Activated CD8-positive, alpha-beta memory T cell treated with anti-CD3 and anti-CD28 coated beads, Interleukin-2, amount 10 ng/mL, durations not matched to agents 7 days and 5 days (primary cell): ENCODE results near the gene PSMA5. TPM values are rescaled to one million over a fixed set of nuclear protein-coding genes. Genes with fewer than 3 reads are reported as not detected.
"Not testable (repeated sequence)": the region's sequence is repeated elsewhere in the genome, so short reads cannot be mapped to it uniquely, and the experiment has no call there.

Experiments used
- ATAC-seq: fragments of 150-1000 bp; cut with Tn5 transposase; one replicate; pipeline ENCODE4 v1.10.0; 2021; ENCODE audit warnings: moderate library complexity
- CTCF ChIA-PET: fragments of 350-600 bp; sonication (Branson Sonifier 250); formaldehyde crosslinking; loops from one replicate; lab custom pipeline; 2021; ENCODE audit warnings: antibody characterized with exemption; lab: Charles Lee
- DNase-seq: peaks from one replicate; pipeline ENCODE4 v3.0.0-alpha.2; 2020
- H3K27ac Mint-ChIP-seq: one replicate; pipeline ENCODE4 v1.8.0; 2021; ENCODE audit warnings: mild to moderate bottlenecking, mixed read lengths
- H3K27me3 Mint-ChIP-seq: one replicate; pipeline ENCODE4 v1.8.0; 2021; ENCODE audit warnings: mixed read lengths
- H3K36me3 Mint-ChIP-seq: one replicate; pipeline ENCODE4 v1.8.0; 2021; ENCODE audit warnings: mild to moderate bottlenecking, mixed read lengths
- H3K4me1 Mint-ChIP-seq: one replicate; pipeline ENCODE4 v1.8.0; 2021; ENCODE audit warnings: mixed read lengths
- H3K4me3 Mint-ChIP-seq: one replicate; pipeline ENCODE4 v1.8.0; 2021; ENCODE audit warnings: mild to moderate bottlenecking, moderate library complexity, mixed read lengths
- H3K9me3 Mint-ChIP-seq: one replicate; pipeline ENCODE4 v1.8.0; 2022; ENCODE audit warnings: low read depth, mixed read lengths
- total RNA-seq, 2 experiments: library from RNA; stranded (reverse); gene quantifications; one replicate each; pipeline ENCODE4 v1.2.3, GENCODE V29; 2021

The PSMA5 gene
- total RNA-seq, 2 experiments from 2014 or later = 178 to 211 TPM

- DNase-seq (no peak), ATAC-seq (no peak)
- H3K9me3 Mint-ChIP-seq = no peaks in the 10 kb centered on the region
- CTCF ChIA-PET = no interaction called here
- H3K27ac Mint-ChIP-seq = no peak overlapping the region
- H3K36me3 Mint-ChIP-seq = no peaks in the 10 kb centered on the region
- H3K4me1 Mint-ChIP-seq = peaks cover 9% of the 10 kb centered on the region
- H3K4me3 Mint-ChIP-seq = no peak overlapping the region
- peaks cover 11% of the 10 kb centered on the region for H3K27me3 Mint-ChIP-seq
Observed at GRCh38 chr1:109385417-109385816, 40.8 kb downstream of the PSMA5 start.

- H3K4me1 Mint-ChIP-seq = peaks cover 3% of the 10 kb centered on the region
- H3K36me3 Mint-ChIP-seq = no peaks in the 10 kb centered on the region
- no peak for DNase-seq
- ATAC-seq = no peak
- H3K9me3 Mint-ChIP-seq = no peaks in the 10 kb centered on the region
- no peak overlapping the region for H3K4me3 Mint-ChIP-seq
- no peak overlapping the region for H3K27ac Mint-ChIP-seq
- H3K27me3 Mint-ChIP-seq = peaks cover 2% of the 10 kb centered on the region
- CTCF ChIA-PET = interaction anchor here (0.9 kb wide), 1 partner anchor 9 kb away, joined by 3 read pairs; no protein-coding TSS in a partner anchor
Observed at GRCh38 chr1:109383854-109384253, 42.4 kb downstream of the PSMA5 start.

GRCh38 chr1:109383087-109383779 is 43.0 kb downstream of the PSMA5 start:
- H3K27me3 Mint-ChIP-seq = peaks cover 2% of the 10 kb centered on the region
- H3K4me3 Mint-ChIP-seq = no peak overlapping the region
- no peak for ATAC-seq
- H3K36me3 Mint-ChIP-seq = no peaks in the 10 kb centered on the region
- H3K27ac Mint-ChIP-seq = no peak overlapping the region
- no peaks in the 10 kb centered on the region for H3K9me3 Mint-ChIP-seq
- CTCF ChIA-PET = interaction anchor here (0.9 to 1.3 kb wide), 2 partner anchors 8 to 10 kb away, joined by 3 read pairs; no protein-coding TSS in a partner anchor
- peaks cover 3% of the 10 kb centered on the region for H3K4me1 Mint-ChIP-seq
- DNase-seq = no peak

GRCh38 chr1:109381573-109381972 is 44.7 kb downstream of the PSMA5 start:
- Mint-ChIP-seq H3K4me1 (peaks cover 3% of the 10 kb centered on the region), H3K36me3 (no peaks in the 10 kb centered on the region), H3K27me3 (no peaks in the 10 kb centered on the region), H3K4me3 (no peak overlapping the region), H3K9me3 (no peaks in the 10 kb centered on the region), H3K27ac (no peak overlapping the region)
- DNase-seq = no peak
- CTCF ChIA-PET = interaction anchor here (1.3 kb wide), 1 partner anchor 104 kb away, joined by 6 read pairs; no protein-coding TSS in a partner anchor
- no peak for ATAC-seq

- CTCF ChIA-PET = interaction anchor here (0.6 to 1.5 kb wide), 4 partner anchors 13 to 21 kb away, joined by 3 read pairs; partner anchors contain the start of gene SORT1
- ATAC-seq = no peak
- H3K9me3 Mint-ChIP-seq = no peaks in the 10 kb centered on the region
Observed at GRCh38 chr1:109379907-109380306, 46.3 kb downstream of the PSMA5 start.

GRCh38 chr1:109379422-109379821 is 46.8 kb downstream of the PSMA5 start:
- Mint-ChIP-seq H3K4me1 (peaks cover 9% of the 10 kb centered on the region), H3K27me3 (peaks cover 2% of the 10 kb centered on the region), H3K4me3 (no peak overlapping the region), H3K36me3 (peaks cover 5% of the 10 kb centered on the region), H3K27ac (no peak overlapping the region), H3K9me3 (no peaks in the 10 kb centered on the region)
- CTCF ChIA-PET = interaction anchor here (0.6 to 1.5 kb wide), 4 partner anchors 14 to 21 kb away, joined by 3 read pairs; partner anchors contain the start of gene SORT1
- DNase-seq (no peak), ATAC-seq (no peak)

More at GRCh38 chr1:109379907-109380306, 46.3 kb downstream of the PSMA5 start:
- Mint-ChIP-seq H3K4me1 (peaks cover 7% of the 10 kb centered on the region), H3K27ac (no peak overlapping the region), H3K4me3 (no peak overlapping the region), H3K36me3 (peaks cover 4% of the 10 kb centered on the region), H3K27me3 (peaks cover 2% of the 10 kb centered on the region)
- no peak for DNase-seq

GRCh38 chr1:109377698-109378097 is 48.5 kb downstream of the PSMA5 start:
- Mint-ChIP-seq H3K9me3 (no peaks in the 10 kb centered on the region), H3K4me1 (peaks cover 21% of the 10 kb centered on the region), H3K27ac (no peak overlapping the region), H3K27me3 (peaks cover 2% of the 10 kb centered on the region), H3K4me3 (no peak overlapping the region), H3K36me3 (peaks cover 5% of the 10 kb centered on the region)
- CTCF ChIA-PET = interaction anchor here (1.3 kb wide), 1 partner anchor 155 kb away, joined by 3 read pairs; no protein-coding TSS in a partner anchor
- ATAC-seq = no peak
- DNase-seq = no peak

GRCh38 chr1:109373696-109374095 is 52.6 kb downstream of the PSMA5 start:
- CTCF ChIA-PET = interaction anchor here (1.0 to 1.9 kb wide), 5 partner anchors 9 to 97 kb away, joined by 3 to 8 read pairs (median 3); no protein-coding TSS in a partner anchor
- DNase-seq, ATAC-seq, H3K36me3 Mint-ChIP-seq, H3K9me3 Mint-ChIP-seq, H3K27ac Mint-ChIP-seq, H3K4me3 Mint-ChIP-seq: not testable (repeated sequence)
- H3K27me3 Mint-ChIP-seq = peaks cover 11% of the 10 kb centered on the region
- H3K4me1 Mint-ChIP-seq = peaks cover 46% of the 10 kb centered on the region

- Mint-ChIP-seq H3K36me3 (peaks cover 8% of the 10 kb centered on the region), H3K27me3 (peaks cover 11% of the 10 kb centered on the region), H3K27ac (peak overlapping the region; percentile 34), H3K9me3 (no peaks in the 10 kb centered on the region), H3K4me1 (peaks cover 46% of the 10 kb centered on the region), H3K4me3 (no peak overlapping the region)
- DNase-seq (no peak), ATAC-seq (peak; percentile 23)
- CTCF ChIA-PET = interaction anchor here (1.0 to 1.9 kb wide), 4 partner anchors 10 to 96 kb away, joined by 3 to 8 read pairs (median 4); no protein-coding TSS in a partner anchor
Observed at GRCh38 chr1:109373126-109373525, 53.1 kb downstream of the PSMA5 start.

- peaks cover 46% of the 10 kb centered on the region for H3K4me1 Mint-ChIP-seq
- CTCF ChIA-PET = interaction anchor here (1.3 kb wide), 1 partner anchor 27 kb away, joined by 5 read pairs; no protein-coding TSS in a partner anchor
- ATAC-seq = no peak
Observed at GRCh38 chr1:109372281-109372680, 54.0 kb downstream of the PSMA5 start.

GRCh38 chr1:109371341-109371739 is 54.9 kb downstream of the PSMA5 start:
- DNase-seq (no peak), ATAC-seq (peak; percentile 54)
- peaks cover 8% of the 10 kb centered on the region for H3K36me3 Mint-ChIP-seq
- H3K9me3 Mint-ChIP-seq = no peaks in the 10 kb centered on the region
- H3K4me3 Mint-ChIP-seq = no peak overlapping the region
- H3K27me3 Mint-ChIP-seq = peaks cover 14% of the 10 kb centered on the region
- peak overlapping the region; percentile 35 for H3K27ac Mint-ChIP-seq
- H3K4me1 Mint-ChIP-seq = peaks cover 46% of the 10 kb centered on the region
- CTCF ChIA-PET = interaction anchor here (0.8 kb wide), 1 partner anchor 161 kb away, joined by 3 read pairs; no protein-coding TSS in a partner anchor

More at GRCh38 chr1:109372281-109372680, 54.0 kb downstream of the PSMA5 start:
- H3K9me3 Mint-ChIP-seq = no peaks in the 10 kb centered on the region
- no peak overlapping the region for H3K27ac Mint-ChIP-seq
- peaks cover 14% of the 10 kb centered on the region for H3K27me3 Mint-ChIP-seq
- no peak overlapping the region for H3K4me3 Mint-ChIP-seq
- no peak for DNase-seq
- peaks cover 8% of the 10 kb centered on the region for H3K36me3 Mint-ChIP-seq

GRCh38 chr1:109370712-109371340 is 55.4 kb downstream of the PSMA5 start:
- CTCF ChIA-PET = interaction anchor here (0.8 kb wide), 1 partner anchor 161 kb away, joined by 3 read pairs; no protein-coding TSS in a partner anchor
- H3K27ac Mint-ChIP-seq = peak overlapping the region; percentile 35
- peak overlapping the region; percentile 7 for H3K4me3 Mint-ChIP-seq

GRCh38 chr1:109369167-109369746 is 57.0 kb downstream of the PSMA5 start:
- no peak for DNase-seq
- Mint-ChIP-seq H3K4me3 (no peak overlapping the region), H3K9me3 (no peaks in the 10 kb centered on the region), H3K4me1 (peaks cover 36% of the 10 kb centered on the region), H3K27ac (no peak overlapping the region), H3K36me3 (peaks cover 3% of the 10 kb centered on the region), H3K27me3 (peaks cover 18% of the 10 kb centered on the region)
- ATAC-seq = no peak
- CTCF ChIA-PET = no interaction called here

More at GRCh38 chr1:109370712-109371340, 55.4 kb downstream of the PSMA5 start:
- DNase-seq (no peak), ATAC-seq (peak; percentile 11)
- Mint-ChIP-seq H3K9me3 (no peaks in the 10 kb centered on the region), H3K4me1 (peaks cover 45% of the 10 kb centered on the region), H3K36me3 (peaks cover 8% of the 10 kb centered on the region), H3K27me3 (peaks cover 14% of the 10 kb centered on the region)
